Esophagus muscularis mucosa (tissue), 4 donors: ENCODE measurements around the gene SCML2.

Source experiments
- EP300 ChIP-seq: sonication (generic); formaldehyde crosslinking; IDR thresholded peaks from one replicate; pipeline ENCODE4 v1.6.1; 2017; ENCODE audit warnings: antibody characterized with exemption
- POLR2A ChIP-seq: fragments of 450-650 bp; IDR thresholded peaks from one replicate; pipeline ENCODE4 v1.6.1; 2017; ENCODE audit warnings: antibody characterized with exemption, moderate library complexity, mild to moderate bottlenecking, low read depth
- POLR2AphosphoS5 ChIP-seq, 2 donors: sonication (generic); formaldehyde crosslinking; IDR thresholded peaks; one replicate each; pipeline ENCODE4 v1.6.1; 2017; ENCODE audit warnings: antibody characterized with exemption in 2 of 2
- TF ChIP-seq, protein P1 (sequence below), 3 experiments: fragments of 200-600 bp in 2 of 3; fragments of 450-650 bp in 1 of 3; sonication (generic) in 2 of 3; IDR thresholded peaks; one replicate each; pipeline ENCODE4 v1.5.1; 2017 to 2019; ENCODE audit warnings: antibody characterized with exemption in 3 of 3, mild to moderate bottlenecking in 2 of 3, moderate library complexity in 1 of 3

DNA sequence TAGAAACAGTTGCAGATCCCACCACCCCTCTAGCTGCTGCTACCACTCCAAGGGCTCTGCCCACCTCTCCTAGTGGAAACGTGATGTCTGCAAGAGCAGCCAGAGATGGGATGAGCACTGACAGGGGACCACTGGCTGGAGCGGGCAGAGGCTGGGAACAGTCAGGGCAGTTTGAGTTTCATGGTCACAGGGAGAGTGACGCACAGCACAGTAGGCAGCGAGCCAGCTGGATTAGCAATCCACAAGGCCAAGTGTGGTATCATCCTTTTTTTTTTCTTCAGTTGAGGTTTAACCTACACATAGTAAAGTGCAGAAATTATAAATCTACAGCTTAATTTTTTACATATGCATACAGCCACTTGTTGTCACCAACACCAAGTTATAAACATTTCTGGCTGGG lies 6.4 kb upstream of the SCML2 start:
- TF ChIP-seq, protein P1, sequence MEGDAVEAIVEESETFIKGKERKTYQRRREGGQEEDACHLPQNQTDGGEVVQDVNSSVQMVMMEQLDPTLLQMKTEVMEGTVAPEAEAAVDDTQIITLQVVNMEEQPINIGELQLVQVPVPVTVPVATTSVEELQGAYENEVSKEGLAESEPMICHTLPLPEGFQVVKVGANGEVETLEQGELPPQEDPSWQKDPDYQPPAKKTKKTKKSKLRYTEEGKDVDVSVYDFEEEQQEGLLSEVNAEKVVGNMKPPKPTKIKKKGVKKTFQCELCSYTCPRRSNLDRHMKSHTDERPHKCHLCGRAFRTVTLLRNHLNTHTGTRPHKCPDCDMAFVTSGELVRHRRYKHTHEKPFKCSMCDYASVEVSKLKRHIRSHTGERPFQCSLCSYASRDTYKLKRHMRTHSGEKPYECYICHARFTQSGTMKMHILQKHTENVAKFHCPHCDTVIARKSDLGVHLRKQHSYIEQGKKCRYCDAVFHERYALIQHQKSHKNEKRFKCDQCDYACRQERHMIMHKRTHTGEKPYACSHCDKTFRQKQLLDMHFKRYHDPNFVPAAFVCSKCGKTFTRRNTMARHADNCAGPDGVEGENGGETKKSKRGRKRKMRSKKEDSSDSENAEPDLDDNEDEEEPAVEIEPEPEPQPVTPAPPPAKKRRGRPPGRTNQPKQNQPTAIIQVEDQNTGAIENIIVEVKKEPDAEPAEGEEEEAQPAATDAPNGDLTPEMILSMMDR (IDR thresholded peaks at IDR 0.05): no peak
- TF ChIP-seq POLR2A: no peak
- no peak for TF ChIP-seq POLR2AphosphoS5 (IDR thresholded peaks at IDR 0.05)
- TF ChIP-seq EP300: no peak
